IMR-90 (cell line): Measurements from ENCODE around the gene PPP1R9A. TPM values are rescaled to one million over a fixed set of nuclear protein-coding genes. Genes with fewer than 3 reads are reported as not detected.

ENCODE experiments used
- ATAC-seq: fragments of 200-7000 bp; cut with Tn5 transposase; 2 replicates; pipeline ENCODE4 v1.9.1; 2020; ENCODE audit warnings: low read depth, mild to moderate bottlenecking, moderate library complexity
- BruUV-seq: library from RNA; stranded (reverse); fragments of 400-500 nt; replicated peaks from 2 replicates; lab custom pipeline; 2021; lab: Mats Ljungman, UMichigan
- CTCF ChIA-PET: fragments of 300-600 bp; formaldehyde crosslinking; extraction: SDS; loops from one replicate; lab custom pipeline; 2021; ENCODE audit warnings: antibody characterized with exemption; lab: Yijun Ruan, JAX
- POLR2A ChIA-PET: fragments of 300-600 bp; sonication (Branson Sonifier 250); formaldehyde crosslinking; loops from one replicate; lab custom pipeline; 2022; ENCODE audit warnings: antibody characterized with exemption; ENCODE audit not compliant: unreplicated experiment; lab: Charles Lee
- DNase-seq: peaks from one replicate; pipeline ENCODE4 v3.0.0; 2013
- H2AFZ ChIP-seq: replicated peaks from 2 replicates; pipeline ENCODE3; 2013; ENCODE audit warnings: low read length, mild to moderate bottlenecking; ENCODE audit not compliant: poor library complexity
- H2AK5ac ChIP-seq: 2 replicates; pipeline ENCODE4 v1.6.1; 2013; ENCODE audit warnings: low read depth, low read length, inconsistent platforms
- H2AK9ac ChIP-seq: replicated peaks from 2 replicates; pipeline ENCODE3; 2013; ENCODE audit warnings: mild to moderate bottlenecking, low read depth, low read length, moderate library complexity; ENCODE audit not compliant: poor library complexity
- H2BK120ac ChIP-seq: 2 replicates; pipeline ENCODE4 v1.6.1; 2013; ENCODE audit warnings: low read depth, low read length, inconsistent platforms
- H2BK15ac ChIP-seq: 3 replicates; pipeline ENCODE4 v1.6.1; 2013; ENCODE audit warnings: low read depth, low read length, inconsistent platforms
- H2BK20ac ChIP-seq: 2 replicates; pipeline ENCODE4 v1.6.1; 2013; ENCODE audit warnings: low read depth, mild to moderate bottlenecking, inconsistent platforms, low read length, moderate library complexity
- H2BK5ac ChIP-seq: 2 replicates; pipeline ENCODE4 v1.6.1; 2013; ENCODE audit warnings: mild to moderate bottlenecking, low read depth, low read length, inconsistent platforms; ENCODE audit not compliant: poor library complexity, severe bottlenecking
- H3K14ac ChIP-seq: replicated peaks from 2 replicates; pipeline ENCODE4 v1.6.1; 2013; ENCODE audit warnings: low read depth, low read length, inconsistent platforms
- H3K18ac ChIP-seq: 2 replicates; pipeline ENCODE4 v1.6.1; 2013; ENCODE audit warnings: low read depth, low read length, control low read depth
- H3K23ac ChIP-seq: 2 replicates; pipeline ENCODE4 v1.6.1; 2013; ENCODE audit warnings: low read depth, low read length, inconsistent platforms
- H3K27ac ChIP-seq: 2 replicates; pipeline ENCODE4 v1.5.1; 2013; ENCODE audit warnings: mild to moderate bottlenecking, control low read depth, low read length; ENCODE audit not compliant: insufficient read depth
- H3K27me3 ChIP-seq: 2 replicates; pipeline ENCODE4 v1.6.1; 2013; ENCODE audit warnings: low read length; ENCODE audit not compliant: control insufficient read depth, insufficient read depth
- H3K36me3 ChIP-seq: 2 replicates; pipeline ENCODE4 v1.6.1; 2013; ENCODE audit warnings: low read length, mixed read lengths; ENCODE audit not compliant: control insufficient read depth, insufficient read depth
- H3K4ac ChIP-seq: 2 replicates; pipeline ENCODE4 v1.6.1; 2013; ENCODE audit warnings: low read depth, low read length, inconsistent platforms
- H3K4me1 ChIP-seq: 2 replicates; pipeline ENCODE4 v1.6.1; 2013; ENCODE audit warnings: low read length, mixed read lengths; ENCODE audit not compliant: control insufficient read depth, insufficient read depth
- H3K4me2 ChIP-seq: 2 replicates; pipeline ENCODE4 v1.6.1; 2013; ENCODE audit warnings: low read depth, mild to moderate bottlenecking, control low read depth, low read length, moderate library complexity
- H3K4me3 ChIP-seq: 2 replicates; pipeline ENCODE4 v1.5.1; 2013; ENCODE audit warnings: low read depth, mild to moderate bottlenecking, control low read depth, low read length, moderate library complexity; ENCODE audit not compliant: insufficient read depth
- H3K56ac ChIP-seq: 2 replicates; pipeline ENCODE4 v1.6.1; 2013; ENCODE audit warnings: low read length, inconsistent platforms; ENCODE audit not compliant: insufficient read depth; ENCODE audit errors: extremely low read depth
- H3K79me1 ChIP-seq, 2 experiments: 2 replicates each; pipeline ENCODE4 v1.6.1; 2013; ENCODE audit warnings: low read length in 2 of 2, inconsistent platforms in 1 of 2, low read depth in 1 of 2
- H3K9ac ChIP-seq: 2 replicates; pipeline ENCODE4 v1.6.1; 2013; ENCODE audit warnings: low read depth, low read length, control low read depth
- H3K9me1 ChIP-seq: 2 replicates; pipeline ENCODE4 v1.6.1; 2013; ENCODE audit warnings: low read length, inconsistent platforms; ENCODE audit not compliant: insufficient read depth
- H3K9me3 ChIP-seq: 2 replicates; pipeline ENCODE4 v1.6.1; 2013; ENCODE audit warnings: low read length; ENCODE audit not compliant: control insufficient read depth, insufficient read depth
- H4K20me1 ChIP-seq: 2 replicates; pipeline ENCODE4 v1.6.1; 2013; ENCODE audit warnings: low read length, inconsistent platforms; ENCODE audit not compliant: insufficient read depth
- H4K5ac ChIP-seq: 2 replicates; pipeline ENCODE4 v1.6.1; 2013; ENCODE audit warnings: mild to moderate bottlenecking, low read depth, low read length, control low read depth
- H4K8ac ChIP-seq, 2 experiments: 2 replicates each; pipeline ENCODE4 v1.6.1; 2013; ENCODE audit warnings: low read depth in 2 of 2, low read length in 2 of 2, control low read depth in 1 of 2, inconsistent platforms in 1 of 2
- H4K91ac ChIP-seq: 2 replicates; pipeline ENCODE4 v1.6.1; 2013; ENCODE audit warnings: low read depth, low read length, inconsistent platforms; ENCODE audit not compliant: insufficient read depth
- FOS ChIP-seq: fragments of 150-350 bp; IDR thresholded peaks from 2 replicates; pipeline ENCODE4 v1.6.1; 2016; ENCODE audit warnings: low read depth, low read length
- NFE2L2 ChIP-seq: fragments of 150-350 bp; IDR thresholded peaks from 2 replicates; pipeline ENCODE4 v1.6.1; 2016; ENCODE audit warnings: low read depth, mild to moderate bottlenecking, low read length
- POLR2A ChIP-seq: IDR thresholded peaks from 2 replicates; pipeline ENCODE4 v1.6.1; 2012; ENCODE audit warnings: mild to moderate bottlenecking, low read depth, low read length
- SMC3 ChIP-seq: fragments of 150-350 bp; IDR thresholded peaks from 2 replicates; pipeline ENCODE4 v1.6.1; 2016; ENCODE audit warnings: low read depth, mild to moderate bottlenecking, antibody characterized with exemption, low read length, moderate library complexity
- WGBS, 2 experiments: methylation state at CpG; one replicate each; pipeline versions ENCODE4 v1.1.5 to v1.1.7; 2013; ENCODE audit warnings: missing lambda C conversion rate in 2 of 2; ENCODE audit not compliant: insufficient read length in 1 of 2; ENCODE audit errors: extremely low coverage in 2 of 2; 5-methylcytosine and 5-hydroxymethylcytosine counted together
- dilution Hi-C: fragments of 300-500 bp; cut with HindIII; formaldehyde crosslinking; loops from one replicate; pipeline ENCODE4 v1.14.3; 2018; ENCODE audit warnings: low sequenced_read_pairs; ENCODE audit not compliant: unreplicated experiment
- in situ Hi-C: fragments of 300-500 bp; cut with MboI; formaldehyde crosslinking; loops from 3 replicates; pipeline ENCODE4 v1.14.3; 2019; ENCODE audit warnings: low sequenced_read_pairs, inconsistent platforms, mixed read lengths
- intact Hi-C: fragments of 100-400 bp; cut with micrococcal nuclease; formaldehyde crosslinking; loops from 2 replicates; pipeline ENCODE4 v1.10.0; 2022
- polyA plus RNA-seq, 3 experiments: library from polyadenylated mRNA; depleted of rRNA; stranded (reverse); fragments of >200 nt; gene quantifications; 2 replicates each; pipeline ENCODE4 v1.2.3, GENCODE V29; 2012; ENCODE audit warnings: low replicate concordance in 1 of 3
- total RNA-seq: library from RNA; depleted of rRNA; stranded (reverse); fragments of >200 nt; gene quantifications from 2 replicates; pipeline ENCODE4 v1.2.3, GENCODE V29; 2012

Gene PPP1R9A
- total and polyA plus RNA-seq, 2 of the 4 experiments (the other 2 are of a cell fraction) = not detected

- intact Hi-C loops (no loop called here), dilution Hi-C loops (no loop called here), in situ Hi-C loops (no loop called here)
- Histone ChIP-seq H3K9ac (no peak overlapping the region), H3K23ac (no peak overlapping the region), H3K4ac (no peak overlapping the region), H4K20me1 (no peaks in the 10 kb centered on the region), H2BK20ac (no peak overlapping the region), H2BK5ac (no peak overlapping the region), H2BK15ac (no peak overlapping the region), H3K27me3 (no peaks in the 10 kb centered on the region), H3K14ac (no peak overlapping the region), H3K18ac (no peak overlapping the region), H3K36me3 (no peaks in the 10 kb centered on the region), H3K4me1 (no peaks in the 10 kb centered on the region), H4K91ac (no peak overlapping the region), H2AFZ (no peak overlapping the region), H3K9me3 (no peaks in the 10 kb centered on the region), H2AK9ac (no peak overlapping the region), H3K9me1 (no peaks in the 10 kb centered on the region), H2AK5ac (no peak overlapping the region), H3K4me3 (no peak overlapping the region), H3K79me1 (no peaks in the 10 kb centered on the region), H3K4me2 (no peak overlapping the region), H2BK120ac (no peak overlapping the region), H3K56ac (no peak overlapping the region), H3K27ac (no peak overlapping the region), H4K5ac (no peak overlapping the region), H4K8ac (no peak overlapping the region)
- WGBS, 2 experiments = no CpG with 5 or more reads among the region's 5 CpGs
- DNase-seq (no peak), ATAC-seq (no peak)
- ChIA-PET POLR2A (no interaction called here), CTCF (no interaction called here)
- TF ChIP-seq POLR2A (no peak), SMC3 (no peak), FOS (no peak), NFE2L2 (no peak)
- no TSS peak for BruUV-seq
Measured at GRCh38 chr7:95101422-95101821, 194.0 kb downstream of the PPP1R9A start.
